ENCODE results near the gene FKBP1C.
"Not testable (repeated sequence)": the region's sequence is repeated elsewhere in the genome, so short reads cannot be mapped to it uniquely, and the experiment has no call there.

FKBP1C gene

GRCh38 chr6:63227928-63228894, 16.9 kb downstream of the FKBP1C start:
- H3K9me3 ChIP-seq (ENCODE audit: control insufficient read depth, low read length); H3K4me3 ChIP-seq (ENCODE audit: low read length); H3K27me3 ChIP-seq (ENCODE audit: control insufficient read depth, insufficient read depth, low read length); H3K4me1 ChIP-seq (ENCODE audit: control insufficient read depth, insufficient read depth, low read length); H3K36me3 ChIP-seq (ENCODE audit: control insufficient read depth, insufficient read depth, low read length); H3K9ac ChIP-seq (ENCODE audit: low read length): not testable (repeated sequence)

- H3K36me3 ChIP-seq (ENCODE audit: control insufficient read depth, insufficient read depth, low read length); H3K27me3 ChIP-seq (ENCODE audit: control insufficient read depth, insufficient read depth, low read length); H3K4me3 ChIP-seq (ENCODE audit: low read length); H3K9me3 ChIP-seq (ENCODE audit: control insufficient read depth, low read length); H3K9ac ChIP-seq (ENCODE audit: low read length); H3K4me1 ChIP-seq (ENCODE audit: control insufficient read depth, insufficient read depth, low read length): not testable (repeated sequence)
These were observed 18.8 kb downstream of the FKBP1C start for GRCh38 chr6:63230027-63230426.

GRCh38 chr6:63230511-63230910, 19.2 kb downstream of the FKBP1C start:
- not testable (repeated sequence) for H3K4me3 ChIP-seq (ENCODE audit: low read length); H3K4me1 ChIP-seq (ENCODE audit: control insufficient read depth, insufficient read depth, low read length); H3K36me3 ChIP-seq (ENCODE audit: control insufficient read depth, insufficient read depth, low read length); H3K9me3 ChIP-seq (ENCODE audit: control insufficient read depth, low read length); H3K9ac ChIP-seq (ENCODE audit: low read length); H3K27me3 ChIP-seq (ENCODE audit: control insufficient read depth, insufficient read depth, low read length)

DNA sequence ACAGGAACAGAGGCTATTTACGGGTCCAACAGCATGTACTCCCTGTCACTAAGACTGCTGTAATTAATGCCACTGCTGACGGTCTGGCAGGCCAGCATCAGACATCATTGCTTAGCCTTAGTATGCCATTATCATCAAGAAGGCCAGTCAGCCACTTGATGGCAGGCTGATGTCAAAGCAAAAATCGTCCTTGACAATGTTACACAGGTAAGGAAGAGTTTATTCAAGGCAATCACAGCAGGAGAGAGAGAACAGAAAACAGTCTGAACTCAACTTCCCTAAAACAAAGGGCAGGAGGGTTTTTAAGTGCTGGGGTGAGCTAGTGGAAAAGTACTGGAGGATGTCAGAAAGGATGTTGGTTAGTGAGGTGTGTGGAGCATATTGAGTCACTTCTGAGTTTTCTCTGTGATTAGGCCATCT, 25.1 kb downstream of the FKBP1C start:
- no peaks in the 10 kb centered on the region for H3K27me3 ChIP-seq (ENCODE audit: control insufficient read depth, insufficient read depth, low read length)
- H3K9me3 ChIP-seq (ENCODE audit: control insufficient read depth, low read length), result no peaks in the 10 kb centered on the region
- no peaks in the 10 kb centered on the region for H3K36me3 ChIP-seq (ENCODE audit: control insufficient read depth, insufficient read depth, low read length)
- no peak overlapping the region for H3K4me3 ChIP-seq (ENCODE audit: low read length)
- H3K4me1 ChIP-seq (ENCODE audit: control insufficient read depth, insufficient read depth, low read length), result no peaks in the 10 kb centered on the region
- H3K9ac ChIP-seq (ENCODE audit: low read length), result no peak overlapping the region

DNA sequence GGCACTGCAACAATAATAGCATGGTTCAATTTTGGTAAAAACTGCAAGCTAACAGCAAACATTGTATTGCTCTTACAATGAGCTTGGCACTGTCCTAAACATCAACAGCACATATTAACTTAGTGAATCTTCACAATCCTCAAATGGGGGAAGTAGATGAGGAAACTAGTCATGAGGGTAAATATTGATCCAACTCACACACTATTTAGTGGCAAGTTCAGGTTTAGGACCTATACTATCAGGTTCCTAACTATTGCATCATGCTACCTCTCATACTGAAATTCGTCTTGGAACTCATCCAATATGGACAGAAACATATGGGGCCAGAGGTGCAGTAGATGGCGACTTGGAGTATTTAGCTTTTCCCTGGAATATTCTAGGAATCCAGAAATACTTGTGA, 34.2 kb downstream of the FKBP1C start:
- Histone ChIP-seq H3K4me3 (ENCODE audit: low read length) (no peak overlapping the region), H3K27me3 (ENCODE audit: control insufficient read depth, insufficient read depth, low read length) (no peaks in the 10 kb centered on the region), H3K9ac (ENCODE audit: low read length) (no peak overlapping the region), H3K4me1 (ENCODE audit: control insufficient read depth, insufficient read depth, low read length) (no peaks in the 10 kb centered on the region), H3K9me3 (ENCODE audit: control insufficient read depth, low read length) (no peaks in the 10 kb centered on the region), H3K36me3 (ENCODE audit: control insufficient read depth, insufficient read depth, low read length) (no peaks in the 10 kb centered on the region)

GRCh38 chr6:63245909-63246308, 34.6 kb downstream of the FKBP1C start:
- Histone ChIP-seq H3K9ac (ENCODE audit: low read length) (no peak overlapping the region), H3K27me3 (ENCODE audit: control insufficient read depth, insufficient read depth, low read length) (no peaks in the 10 kb centered on the region), H3K9me3 (ENCODE audit: control insufficient read depth, low read length) (no peaks in the 10 kb centered on the region), H3K4me1 (ENCODE audit: control insufficient read depth, insufficient read depth, low read length) (no peaks in the 10 kb centered on the region), H3K4me3 (ENCODE audit: low read length) (no peak overlapping the region), H3K36me3 (ENCODE audit: control insufficient read depth, insufficient read depth, low read length) (no peaks in the 10 kb centered on the region)

DNA sequence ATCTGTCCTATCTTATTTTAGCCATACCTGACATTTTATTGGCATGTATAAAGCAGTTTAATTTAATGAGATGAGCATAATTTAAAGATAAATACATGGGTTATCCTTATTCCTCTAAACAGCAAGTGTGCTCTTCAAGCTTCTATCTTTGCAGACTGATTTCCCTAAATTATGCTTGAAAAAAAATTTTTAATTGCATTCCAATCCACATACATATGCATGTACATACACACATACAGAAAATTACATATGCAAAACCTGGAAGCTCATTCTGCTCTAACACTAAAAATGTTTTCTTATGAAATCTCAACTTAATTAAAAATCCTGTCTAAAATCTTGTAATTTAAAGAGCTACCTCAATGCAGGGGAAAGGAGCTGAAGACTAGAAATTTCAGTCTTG, 35.3 kb downstream of the FKBP1C start:
- Histone ChIP-seq H3K9ac (ENCODE audit: low read length) (no peak overlapping the region), H3K4me1 (ENCODE audit: control insufficient read depth, insufficient read depth, low read length) (no peaks in the 10 kb centered on the region), H3K27me3 (ENCODE audit: control insufficient read depth, insufficient read depth, low read length) (no peaks in the 10 kb centered on the region), H3K36me3 (ENCODE audit: control insufficient read depth, insufficient read depth, low read length) (no peaks in the 10 kb centered on the region), H3K4me3 (ENCODE audit: low read length) (no peak overlapping the region), H3K9me3 (ENCODE audit: control insufficient read depth, low read length) (no peaks in the 10 kb centered on the region)

GRCh38 chr6:63249875-63250482, 38.7 kb downstream of the FKBP1C start:
- H3K4me3 ChIP-seq (ENCODE audit: low read length), result no peak overlapping the region
- H3K9ac ChIP-seq (ENCODE audit: low read length), result no peak overlapping the region
- no peaks in the 10 kb centered on the region for H3K36me3 ChIP-seq (ENCODE audit: control insufficient read depth, insufficient read depth, low read length)
- H3K9me3 ChIP-seq (ENCODE audit: control insufficient read depth, low read length), result no peaks in the 10 kb centered on the region
- H3K27me3 ChIP-seq (ENCODE audit: control insufficient read depth, insufficient read depth, low read length), result no peaks in the 10 kb centered on the region
- no peaks in the 10 kb centered on the region for H3K4me1 ChIP-seq (ENCODE audit: control insufficient read depth, insufficient read depth, low read length)

DNA sequence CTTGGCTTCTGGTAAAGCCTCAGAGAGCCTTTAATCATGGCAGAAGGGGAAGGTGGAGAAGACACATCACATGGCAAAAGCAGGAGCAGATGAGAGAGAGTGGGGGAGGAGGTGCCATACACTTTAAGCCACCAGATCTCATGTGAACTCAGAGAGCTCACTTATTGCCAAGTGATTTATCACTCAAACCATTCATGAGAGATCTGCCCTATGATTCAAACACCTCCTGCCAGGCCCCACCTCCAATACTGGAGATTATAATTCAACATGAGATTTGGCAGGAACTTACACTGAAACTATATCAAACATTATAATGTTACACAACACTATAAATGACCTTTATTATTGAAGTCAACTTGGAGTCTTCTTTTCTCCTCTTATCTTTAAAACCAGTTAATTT, 47.9 kb downstream of the FKBP1C start:
- no peaks in the 10 kb centered on the region for H3K9me3 ChIP-seq (ENCODE audit: control insufficient read depth, low read length)
- H3K27me3 ChIP-seq (ENCODE audit: control insufficient read depth, insufficient read depth, low read length), result no peaks in the 10 kb centered on the region
- peaks cover 23% of the 10 kb centered on the region for H3K4me1 ChIP-seq (ENCODE audit: control insufficient read depth, insufficient read depth, low read length)

DNA sequence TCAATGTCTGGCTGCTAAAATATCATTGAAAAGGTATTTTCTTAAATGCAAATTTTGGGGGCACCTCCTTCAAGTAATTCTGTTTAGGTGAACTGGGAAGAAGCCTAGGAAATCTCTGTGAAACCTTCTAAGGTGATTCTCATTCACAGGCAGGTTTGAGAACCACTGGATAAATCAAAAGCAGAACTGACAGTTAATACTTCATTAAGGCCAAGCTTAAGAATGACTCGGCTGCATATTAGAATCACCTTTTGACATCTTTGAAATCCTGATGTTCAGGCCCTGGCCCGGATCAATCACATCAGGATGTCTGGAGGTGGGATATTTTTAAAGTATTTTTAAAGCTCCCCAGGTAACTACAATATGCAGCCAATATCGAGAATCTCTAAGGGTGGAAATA, 50.6 kb downstream of the FKBP1C start:
- H3K4me1 ChIP-seq (ENCODE audit: control insufficient read depth, insufficient read depth, low read length), result peaks cover 23% of the 10 kb centered on the region
- no peaks in the 10 kb centered on the region for H3K9me3 ChIP-seq (ENCODE audit: control insufficient read depth, low read length)
- no peaks in the 10 kb centered on the region for H3K36me3 ChIP-seq (ENCODE audit: control insufficient read depth, insufficient read depth, low read length)
- H3K9ac ChIP-seq (ENCODE audit: low read length), result no peak overlapping the region
- H3K4me3 ChIP-seq (ENCODE audit: low read length), result no peak overlapping the region
- H3K27me3 ChIP-seq (ENCODE audit: control insufficient read depth, insufficient read depth, low read length), result no peaks in the 10 kb centered on the region

More for the DNA sequence above, 47.9 kb downstream of the FKBP1C start:
- Histone ChIP-seq H3K36me3 (ENCODE audit: control insufficient read depth, insufficient read depth, low read length) (no peaks in the 10 kb centered on the region), H3K9ac (ENCODE audit: low read length) (no peak overlapping the region), H3K4me3 (ENCODE audit: low read length) (no peak overlapping the region)

Measured in mucosa of stomach (tissue), 1 donor.